Activated CD4-positive, alpha-beta memory T cell treated with anti-CD3 and anti-CD28 coated beads for 36 hours (primary cell): Measurements from ENCODE around the gene TPGS2. TPM values are rescaled to one million over a fixed set of nuclear protein-coding genes. Genes with fewer than 3 reads are reported as not detected.
"Not testable (repeated sequence)": the region's sequence is repeated elsewhere in the genome, so short reads cannot be mapped to it uniquely, and the experiment has no call there.

Source experiments
- CTCF ChIA-PET: fragments of 350-600 bp; sonication (Branson Sonifier 250); formaldehyde crosslinking; loops from one replicate; lab custom pipeline; 2021; ENCODE audit warnings: antibody characterized with exemption, inconsistent platforms; lab: Charles Lee
- POLR2A ChIA-PET: fragments of 350-600 bp; sonication (Branson Sonifier 250); formaldehyde crosslinking; loops from one replicate; lab custom pipeline; 2021; ENCODE audit warnings: antibody characterized with exemption; lab: Charles Lee
- DNase-seq: peaks from one replicate; pipeline ENCODE4 v3.0.0-alpha.2; 2020
- H3K27ac Mint-ChIP-seq: one replicate; pipeline ENCODE4 v1.8.0; 2021; ENCODE audit warnings: mixed read lengths
- H3K27me3 Mint-ChIP-seq: one replicate; pipeline ENCODE4 v1.8.0; 2021; ENCODE audit warnings: mixed read lengths
- H3K36me3 Mint-ChIP-seq: one replicate; pipeline ENCODE4 v1.8.0; 2021; ENCODE audit warnings: mixed read lengths
- H3K4me1 Mint-ChIP-seq: one replicate; pipeline ENCODE4 v1.8.0; 2021; ENCODE audit warnings: low read depth, mixed read lengths
- H3K4me3 Mint-ChIP-seq: one replicate; pipeline ENCODE4 v1.8.0; 2021; ENCODE audit warnings: mild to moderate bottlenecking, mixed read lengths
- H3K9me3 Mint-ChIP-seq: one replicate; pipeline ENCODE4 v1.8.0; 2021; ENCODE audit warnings: mixed read lengths
- intact Hi-C: fragments of 100-400 bp; cut with micrococcal nuclease; formaldehyde crosslinking; loops from one replicate; pipeline ENCODE4 v1.15.1; 2023
- total RNA-seq, 2 experiments: library from RNA; stranded (reverse); gene quantifications; one replicate each; pipeline ENCODE4 v1.2.3, GENCODE V29; 2021

TPGS2 gene
- total RNA-seq, 2 experiments from 2014 or later = 77.9 to 83.0 TPM

- Mint-ChIP-seq H3K27ac (no peak overlapping the region), H3K4me1 (peaks cover 7% of the 10 kb centered on the region), H3K9me3 (no peaks in the 10 kb centered on the region), H3K36me3 (no peaks in the 10 kb centered on the region), H3K4me3 (no peak overlapping the region), H3K27me3 (peaks cover 2% of the 10 kb centered on the region)
- CTCF ChIA-PET = no interaction called here
- intact Hi-C loops = no loop called here
- POLR2A ChIA-PET = no interaction called here
- no peak for DNase-seq
Measured at GRCh38 chr18:36772241-36772723, 56.5 kb downstream of the TPGS2 start.

DNA sequence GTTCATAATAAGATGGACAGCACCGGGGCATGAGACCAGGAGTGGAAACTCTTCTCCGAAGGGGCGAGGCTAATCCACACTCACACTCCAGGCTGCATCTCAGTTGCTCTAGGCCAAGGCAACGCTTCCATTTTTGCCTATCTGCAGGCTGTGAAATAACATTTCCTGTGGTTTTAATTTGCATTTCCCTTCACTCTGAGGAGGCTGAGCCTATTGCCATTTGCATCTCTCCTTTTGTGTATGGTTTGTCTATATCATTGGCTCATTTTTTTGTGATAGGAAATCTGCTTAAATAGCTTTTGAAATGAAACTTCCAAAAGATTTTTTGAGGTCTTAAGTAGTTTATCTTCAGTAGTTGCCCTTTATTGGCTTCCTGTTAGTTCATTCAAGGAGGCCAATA is 57.6 kb downstream of the TPGS2 start:
- H3K36me3 Mint-ChIP-seq = no peaks in the 10 kb centered on the region
- no peak overlapping the region for H3K4me3 Mint-ChIP-seq
- H3K27ac Mint-ChIP-seq = no peak overlapping the region
- H3K9me3 Mint-ChIP-seq = no peaks in the 10 kb centered on the region
- DNase-seq = no peak
- ChIA-PET POLR2A (no interaction called here), CTCF (no interaction called here)
- peaks cover 2% of the 10 kb centered on the region for H3K27me3 Mint-ChIP-seq
- intact Hi-C loops = no loop called here
- peaks cover 7% of the 10 kb centered on the region for H3K4me1 Mint-ChIP-seq

DNA sequence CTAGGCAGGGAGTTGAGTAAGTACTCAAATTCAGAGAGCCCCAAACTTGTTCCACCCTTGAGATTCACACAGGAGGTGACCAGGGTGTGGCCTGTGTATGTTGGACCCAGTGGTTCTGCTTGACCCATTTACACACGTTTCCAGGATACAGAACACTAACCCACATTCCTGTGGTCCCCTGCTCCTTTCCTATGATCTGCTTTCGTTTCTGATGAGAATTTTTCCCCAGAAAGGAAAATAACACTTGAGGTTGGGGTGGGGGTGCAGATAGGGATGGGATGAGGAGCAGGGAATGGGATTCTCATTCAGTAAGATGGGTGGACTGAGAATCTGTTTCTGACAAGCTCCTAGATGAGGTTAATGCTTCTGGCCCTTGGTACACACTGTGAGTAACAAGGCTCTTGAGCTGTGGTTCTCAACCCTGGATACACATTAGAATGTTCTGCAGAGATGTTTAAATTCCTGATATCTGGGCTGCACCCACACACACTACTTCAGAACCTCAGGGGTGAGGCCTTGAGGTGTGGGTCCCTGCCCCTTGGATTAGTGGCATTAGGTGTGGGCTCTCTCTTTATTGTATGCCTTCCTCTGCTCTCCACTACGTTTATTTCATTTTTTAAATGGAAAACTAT is 58.4 kb downstream of the TPGS2 start:
- intact Hi-C loops = no loop called here
- peaks cover 2% of the 10 kb centered on the region for H3K27me3 Mint-ChIP-seq
- peaks cover 7% of the 10 kb centered on the region for H3K4me1 Mint-ChIP-seq
- H3K4me3 Mint-ChIP-seq = no peak overlapping the region
- ChIA-PET CTCF (no interaction called here), POLR2A (no interaction called here)
- no peak overlapping the region for H3K27ac Mint-ChIP-seq
- DNase-seq = no peak
- no peaks in the 10 kb centered on the region for H3K9me3 Mint-ChIP-seq
- no peaks in the 10 kb centered on the region for H3K36me3 Mint-ChIP-seq

DNA sequence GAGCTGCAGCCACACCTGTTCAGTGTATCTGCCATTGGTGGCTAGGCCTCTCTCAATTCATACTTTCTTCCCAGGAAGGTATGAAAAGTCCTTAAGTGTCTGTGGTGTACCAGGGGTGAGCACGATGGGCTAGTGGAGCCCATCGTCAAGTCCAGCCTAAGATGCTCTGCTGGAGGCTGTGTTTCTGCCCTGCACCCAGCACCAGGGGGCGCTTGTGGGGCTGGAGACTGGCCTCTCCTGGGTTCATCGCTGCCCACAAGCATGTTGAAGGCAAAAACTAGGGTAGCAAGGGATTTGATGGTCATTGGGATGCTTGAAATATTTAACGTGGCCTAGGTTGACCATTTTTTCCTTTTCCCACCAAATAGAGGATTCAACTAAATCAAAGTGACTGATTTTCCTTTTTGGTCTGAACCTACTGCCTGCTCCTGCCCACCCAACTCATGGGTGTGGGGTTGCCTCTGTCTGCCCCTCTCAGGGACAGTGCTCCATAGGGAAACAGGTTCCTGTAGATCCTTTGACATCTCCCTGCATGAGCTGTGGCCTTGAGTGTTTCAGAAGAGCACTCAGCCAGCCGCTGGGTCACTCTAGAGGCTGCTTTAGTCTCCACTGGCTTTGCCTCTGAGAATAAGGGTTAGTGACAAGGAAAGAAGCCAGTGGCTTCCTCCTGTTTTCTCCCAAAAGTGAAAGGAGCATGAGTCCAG is 59.0 kb downstream of the TPGS2 start:
- no peaks in the 10 kb centered on the region for H3K36me3 Mint-ChIP-seq
- CTCF ChIA-PET = no interaction called here
- POLR2A ChIA-PET = no interaction called here
- H3K9me3 Mint-ChIP-seq = no peaks in the 10 kb centered on the region
- no peak overlapping the region for H3K27ac Mint-ChIP-seq
- intact Hi-C loops = no loop called here
- peaks cover 2% of the 10 kb centered on the region for H3K27me3 Mint-ChIP-seq
- no peak overlapping the region for H3K4me3 Mint-ChIP-seq
- peaks cover 7% of the 10 kb centered on the region for H3K4me1 Mint-ChIP-seq
- DNase-seq = peak; percentile 24

DNA sequence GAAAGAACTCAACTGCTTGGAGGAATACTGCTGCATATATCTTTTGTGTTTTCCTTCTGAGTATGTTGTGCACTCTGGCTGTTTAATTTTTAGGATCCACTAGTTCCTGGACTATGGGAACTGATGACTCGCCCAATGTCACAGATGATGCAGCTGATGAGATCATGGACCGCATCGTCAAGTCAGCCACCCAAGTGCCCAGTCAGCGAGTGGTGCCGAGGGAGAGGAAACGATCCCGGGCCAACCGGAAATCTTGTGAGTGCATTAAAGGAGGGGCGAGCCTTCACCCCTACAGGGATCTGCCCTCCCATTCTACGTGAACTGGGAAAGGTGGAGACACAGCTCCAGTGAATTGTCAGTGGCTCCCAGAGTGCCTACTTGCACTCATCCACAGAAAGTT is 59.6 kb downstream of the TPGS2 start:
- ChIA-PET CTCF (no interaction called here), POLR2A (no interaction called here)
- no peaks in the 10 kb centered on the region for H3K9me3 Mint-ChIP-seq
- H3K36me3 Mint-ChIP-seq = no peaks in the 10 kb centered on the region
- peaks cover 7% of the 10 kb centered on the region for H3K4me1 Mint-ChIP-seq
- no peak overlapping the region for H3K4me3 Mint-ChIP-seq
- intact Hi-C loops = no loop called here
- peaks cover 2% of the 10 kb centered on the region for H3K27me3 Mint-ChIP-seq
- no peak overlapping the region for H3K27ac Mint-ChIP-seq
- no peak for DNase-seq

GRCh38 chr18:36766836-36767235 is 62.0 kb downstream of the TPGS2 start:
- Mint-ChIP-seq H3K36me3 (no peaks in the 10 kb centered on the region), H3K27me3 (no peaks in the 10 kb centered on the region), H3K4me1 (peaks cover 7% of the 10 kb centered on the region), H3K4me3 (no peak overlapping the region), H3K9me3 (no peaks in the 10 kb centered on the region), H3K27ac (no peak overlapping the region)
- ChIA-PET CTCF (no interaction called here), POLR2A (no interaction called here)
- DNase-seq = no peak
- intact Hi-C loops = no loop called here

GRCh38 chr18:36762965-36763364 is 65.8 kb downstream of the TPGS2 start:
- H3K36me3 Mint-ChIP-seq, CTCF ChIA-PET, POLR2A ChIA-PET, H3K27ac Mint-ChIP-seq, H3K4me3 Mint-ChIP-seq, intact Hi-C loops, H3K9me3 Mint-ChIP-seq, DNase-seq, H3K4me1 Mint-ChIP-seq, H3K27me3 Mint-ChIP-seq: not testable (repeated sequence)

DNA sequence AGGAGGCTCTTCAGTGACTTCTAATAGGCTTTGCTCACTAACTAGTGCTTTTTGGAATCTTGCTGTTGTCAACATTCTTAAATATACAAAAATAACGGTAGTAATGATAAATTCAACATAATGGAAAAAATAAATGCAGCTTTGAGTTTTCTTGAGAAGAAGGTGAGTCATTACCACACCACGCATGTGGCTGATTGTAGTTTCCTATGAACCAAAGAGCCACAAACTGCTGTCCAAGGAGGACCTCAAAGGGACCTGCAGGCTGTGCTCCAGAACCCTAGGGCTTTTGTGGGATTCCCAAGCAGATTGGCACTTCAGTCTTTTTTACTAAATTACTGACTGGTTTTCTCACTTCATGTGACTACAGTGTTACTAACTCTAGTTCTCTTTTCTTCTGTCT is 66.7 kb downstream of the TPGS2 start:
- CTCF ChIA-PET = no interaction called here

GRCh38 chr18:36761186-36761698 is 67.6 kb downstream of the TPGS2 start:
- POLR2A ChIA-PET = no interaction called here
- CTCF ChIA-PET = no interaction called here
- no peaks in the 10 kb centered on the region for H3K36me3 Mint-ChIP-seq
- H3K4me1 Mint-ChIP-seq = no peaks in the 10 kb centered on the region
- DNase-seq = no peak
- peaks cover 5% of the 10 kb centered on the region for H3K27me3 Mint-ChIP-seq
- H3K4me3 Mint-ChIP-seq = no peak overlapping the region
- no peak overlapping the region for H3K27ac Mint-ChIP-seq
- intact Hi-C loops = no loop called here
- no peaks in the 10 kb centered on the region for H3K9me3 Mint-ChIP-seq

More for the DNA sequence above, 66.7 kb downstream of the TPGS2 start:
- peak; percentile 14 for DNase-seq
- Mint-ChIP-seq H3K4me1 (no peaks in the 10 kb centered on the region), H3K9me3 (no peaks in the 10 kb centered on the region), H3K27me3 (peaks cover 5% of the 10 kb centered on the region), H3K27ac (no peak overlapping the region), H3K4me3 (no peak overlapping the region), H3K36me3 (no peaks in the 10 kb centered on the region)
- POLR2A ChIA-PET = no interaction called here
- intact Hi-C loops = no loop called here

GRCh38 chr18:36760598-36760997 is 68.2 kb downstream of the TPGS2 start:
- H3K9me3 Mint-ChIP-seq = no peaks in the 10 kb centered on the region
- ChIA-PET POLR2A (no interaction called here), CTCF (no interaction called here)
- H3K4me3 Mint-ChIP-seq = no peak overlapping the region
- intact Hi-C loops = no loop called here
- H3K4me1 Mint-ChIP-seq = no peaks in the 10 kb centered on the region
- no peaks in the 10 kb centered on the region for H3K36me3 Mint-ChIP-seq
- H3K27ac Mint-ChIP-seq = no peak overlapping the region
- no peak for DNase-seq
- peaks cover 5% of the 10 kb centered on the region for H3K27me3 Mint-ChIP-seq

- no peak for DNase-seq
- H3K36me3 Mint-ChIP-seq = no peaks in the 10 kb centered on the region
- H3K4me3 Mint-ChIP-seq = no peak overlapping the region
- no peaks in the 10 kb centered on the region for H3K4me1 Mint-ChIP-seq
- POLR2A ChIA-PET = no interaction called here
- no peaks in the 10 kb centered on the region for H3K9me3 Mint-ChIP-seq
- CTCF ChIA-PET = no interaction called here
- intact Hi-C loops = loop anchor here (5.0 kb wide), 1 partner anchor 48 kb away; no protein-coding TSS in a partner anchor
- H3K27me3 Mint-ChIP-seq = peaks cover 5% of the 10 kb centered on the region
- no peak overlapping the region for H3K27ac Mint-ChIP-seq
Measured at GRCh38 chr18:36759167-36759776, 69.5 kb downstream of the TPGS2 start.

DNA sequence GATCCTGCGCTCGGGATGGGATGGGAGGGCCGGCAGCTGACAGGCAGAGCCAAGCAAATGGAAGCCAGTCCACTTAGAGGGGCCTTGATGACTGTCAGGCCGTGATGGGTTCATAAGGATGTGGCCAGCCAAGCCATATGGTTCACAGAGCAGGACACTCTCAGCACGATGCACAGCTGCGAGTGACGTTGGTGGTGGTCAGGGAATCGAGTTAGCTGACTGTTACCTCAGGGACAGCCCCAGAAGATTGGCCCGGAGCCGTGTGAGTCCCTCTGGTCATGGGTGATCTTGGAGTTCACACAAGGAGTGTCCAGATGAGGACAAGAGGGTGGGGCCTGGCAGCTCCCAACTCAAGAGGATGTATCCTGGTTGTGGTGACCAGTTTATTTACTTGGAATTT is 70.2 kb downstream of the TPGS2 start:
- Mint-ChIP-seq H3K27ac (no peak overlapping the region), H3K36me3 (no peaks in the 10 kb centered on the region), H3K9me3 (no peaks in the 10 kb centered on the region), H3K4me1 (no peaks in the 10 kb centered on the region), H3K27me3 (peaks cover 5% of the 10 kb centered on the region), H3K4me3 (no peak overlapping the region)
- POLR2A ChIA-PET = no interaction called here
- no peak for DNase-seq
- CTCF ChIA-PET = no interaction called here
- intact Hi-C loops = loop anchor here (5.0 kb wide), 1 partner anchor 49 kb away; no protein-coding TSS in a partner anchor
